NCI-H748 (cell line): Measurements from ENCODE around the gene RAP1GAP.
"Not testable (repeated sequence)": the region's sequence is repeated elsewhere in the genome, so short reads cannot be mapped to it uniquely, and the experiment has no call there.

Experiments used
- DNase-seq: peaks from one replicate; lab custom pipeline; 2025; ENCODE audit not compliant: unreplicated experiment; lab: John Stamatoyannopoulos, UW

RAP1GAP gene

GRCh38 chr1:21680381-21680780 is 11.2 kb upstream of the RAP1GAP start:
- DNase-seq: no peak

GRCh38 chr1:21677168-21677567 is 8.0 kb upstream of the RAP1GAP start:
- no peak for DNase-seq

GRCh38 chr1:21674957-21675356 is 5.8 kb upstream of the RAP1GAP start:
- no peak for DNase-seq

GRCh38 chr1:21673853-21674252 is 4.7 kb upstream of the RAP1GAP start:
- DNase-seq: not testable (repeated sequence)

- DNase-seq: no peak
Measured at GRCh38 chr1:21673277-21673780, 4.2 kb upstream of the RAP1GAP start.

GRCh38 chr1:21672478-21673276 is 3.5 kb upstream of the RAP1GAP start:
- DNase-seq: no peak

- no peak for DNase-seq
Measured at GRCh38 chr1:21671915-21672314, 2.8 kb upstream of the RAP1GAP start.

GRCh38 chr1:21670956-21671902 is 2.1 kb upstream of the RAP1GAP start:
- DNase-seq: no peak

- DNase-seq: no peak
Measured at GRCh38 chr1:21670059-21670881, 1.1 kb upstream of the RAP1GAP start.

- no peak for DNase-seq
Measured at GRCh38 chr1:21668951-21669257, 253 bp downstream of the RAP1GAP start.

- no peak for DNase-seq
Measured at GRCh38 chr1:21668232-21668950, 766 bp downstream of the RAP1GAP start.

- no peak for DNase-seq
Measured at GRCh38 chr1:21667348-21668231, 1.6 kb downstream of the RAP1GAP start.

GRCh38 chr1:21666576-21667320 is 2.4 kb downstream of the RAP1GAP start:
- DNase-seq: peak; percentile 21

- DNase-seq: no peak
Measured at GRCh38 chr1:21665711-21666575, 3.2 kb downstream of the RAP1GAP start.

GRCh38 chr1:21664806-21665588 is 4.2 kb downstream of the RAP1GAP start:
- no peak for DNase-seq

GRCh38 chr1:21663951-21664805 is 5.0 kb downstream of the RAP1GAP start:
- no peak for DNase-seq
